ENCODE data around the gene PODN. TPM values are rescaled to one million over a fixed set of nuclear protein-coding genes. Genes with fewer than 3 reads are reported as not detected.

Gene PODN
- total RNA-seq, 1 donor from 2014 or later = 56.5 TPM

DNA sequence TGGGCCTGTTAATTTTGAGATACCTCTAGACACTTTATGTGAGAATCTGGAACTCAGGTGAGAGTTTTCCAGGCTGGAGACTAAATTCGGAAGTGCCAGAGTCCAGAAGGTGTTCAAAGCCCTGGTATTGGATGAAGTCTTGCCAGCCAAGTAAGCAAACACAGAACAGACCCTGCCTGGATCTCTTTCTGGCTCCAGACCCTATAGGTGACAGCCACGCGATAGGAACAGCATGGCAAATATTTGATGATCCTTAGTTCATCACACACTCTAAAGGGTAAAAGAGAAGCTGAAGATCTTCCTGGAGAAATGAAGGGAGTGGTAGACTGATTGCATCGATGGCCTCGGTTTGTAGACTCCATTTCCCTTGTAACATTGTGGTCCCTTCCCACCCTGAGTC, 49.7 kb downstream of the PODN start:
- Histone ChIP-seq H3K27ac (no peak overlapping the region), H3K4me1 (peaks cover 40% of the 10 kb centered on the region), H3K36me3 (no peaks in the 10 kb centered on the region), H3K9me3 (no peaks in the 10 kb centered on the region), H3K4me3 (no peak overlapping the region), H3K27me3 (no peaks in the 10 kb centered on the region)
- ATAC-seq (no peak), DNase-seq (no peak)
- intact Hi-C loops (cut with DNase I) = no loop called here
- TF ChIP-seq, protein P1, sequence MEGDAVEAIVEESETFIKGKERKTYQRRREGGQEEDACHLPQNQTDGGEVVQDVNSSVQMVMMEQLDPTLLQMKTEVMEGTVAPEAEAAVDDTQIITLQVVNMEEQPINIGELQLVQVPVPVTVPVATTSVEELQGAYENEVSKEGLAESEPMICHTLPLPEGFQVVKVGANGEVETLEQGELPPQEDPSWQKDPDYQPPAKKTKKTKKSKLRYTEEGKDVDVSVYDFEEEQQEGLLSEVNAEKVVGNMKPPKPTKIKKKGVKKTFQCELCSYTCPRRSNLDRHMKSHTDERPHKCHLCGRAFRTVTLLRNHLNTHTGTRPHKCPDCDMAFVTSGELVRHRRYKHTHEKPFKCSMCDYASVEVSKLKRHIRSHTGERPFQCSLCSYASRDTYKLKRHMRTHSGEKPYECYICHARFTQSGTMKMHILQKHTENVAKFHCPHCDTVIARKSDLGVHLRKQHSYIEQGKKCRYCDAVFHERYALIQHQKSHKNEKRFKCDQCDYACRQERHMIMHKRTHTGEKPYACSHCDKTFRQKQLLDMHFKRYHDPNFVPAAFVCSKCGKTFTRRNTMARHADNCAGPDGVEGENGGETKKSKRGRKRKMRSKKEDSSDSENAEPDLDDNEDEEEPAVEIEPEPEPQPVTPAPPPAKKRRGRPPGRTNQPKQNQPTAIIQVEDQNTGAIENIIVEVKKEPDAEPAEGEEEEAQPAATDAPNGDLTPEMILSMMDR (IDR thresholded peaks at IDR 0.05) = no peak

GRCh38 chr1:53112271-53112774, 50.3 kb downstream of the PODN start:
- Histone ChIP-seq H3K36me3 (no peaks in the 10 kb centered on the region), H3K4me3 (no peak overlapping the region), H3K4me1 (peaks cover 40% of the 10 kb centered on the region), H3K9me3 (no peaks in the 10 kb centered on the region), H3K27me3 (no peaks in the 10 kb centered on the region), H3K27ac (peak overlapping the region; percentile 3)
- TF ChIP-seq, protein P1 (IDR thresholded peaks at IDR 0.05) = no peak
- ATAC-seq (no peak), DNase-seq (no peak)
- intact Hi-C loops (cut with DNase I) = no loop called here

GRCh38 chr1:53112861-53113260, 50.8 kb downstream of the PODN start:
- intact Hi-C loops (cut with DNase I) = no loop called here
- H3K4me3 ChIP-seq = no peak overlapping the region
- DNase-seq (no peak), ATAC-seq (no peak)
- TF ChIP-seq, protein P1 (IDR thresholded peaks at IDR 0.05) = no peak
- H3K9me3 ChIP-seq = no peaks in the 10 kb centered on the region
- peaks cover 40% of the 10 kb centered on the region for H3K4me1 ChIP-seq
- H3K36me3 ChIP-seq = no peaks in the 10 kb centered on the region
- H3K27me3 ChIP-seq = no peaks in the 10 kb centered on the region
- H3K27ac ChIP-seq = peak overlapping the region; percentile 3

GRCh38 chr1:53114090-53114489, 52.1 kb downstream of the PODN start:
- ATAC-seq (no peak), DNase-seq (no peak)
- peaks cover 34% of the 10 kb centered on the region for H3K4me1 ChIP-seq
- intact Hi-C loops (cut with DNase I) = no loop called here
- TF ChIP-seq, protein P1 (IDR thresholded peaks at IDR 0.05) = no peak
- no peak overlapping the region for H3K27ac ChIP-seq
- no peaks in the 10 kb centered on the region for H3K9me3 ChIP-seq
- no peaks in the 10 kb centered on the region for H3K36me3 ChIP-seq
- H3K4me3 ChIP-seq = no peak overlapping the region
- H3K27me3 ChIP-seq = no peaks in the 10 kb centered on the region

GRCh38 chr1:53114581-53115400, 52.8 kb downstream of the PODN start:
- H3K27ac ChIP-seq = no peak overlapping the region
- no peak for ATAC-seq

More at GRCh38 chr1:53114581-53115400, 52.8 kb downstream of the PODN start:
- H3K36me3 ChIP-seq = no peaks in the 10 kb centered on the region
- no peak for DNase-seq
- no peaks in the 10 kb centered on the region for H3K27me3 ChIP-seq
- H3K9me3 ChIP-seq = no peaks in the 10 kb centered on the region
- intact Hi-C loops (cut with DNase I) = no loop called here
- TF ChIP-seq, protein P1 (IDR thresholded peaks at IDR 0.05) = no peak
- peaks cover 27% of the 10 kb centered on the region for H3K4me1 ChIP-seq
- no peak overlapping the region for H3K4me3 ChIP-seq
